Measurements from ENCODE around the gene UBR4. TPM values are rescaled to one million over a fixed set of nuclear protein-coding genes. Genes with fewer than 3 reads are reported as not detected.

The UBR4 gene
- total RNA-seq, 1 donor, result 164 TPM

DNA sequence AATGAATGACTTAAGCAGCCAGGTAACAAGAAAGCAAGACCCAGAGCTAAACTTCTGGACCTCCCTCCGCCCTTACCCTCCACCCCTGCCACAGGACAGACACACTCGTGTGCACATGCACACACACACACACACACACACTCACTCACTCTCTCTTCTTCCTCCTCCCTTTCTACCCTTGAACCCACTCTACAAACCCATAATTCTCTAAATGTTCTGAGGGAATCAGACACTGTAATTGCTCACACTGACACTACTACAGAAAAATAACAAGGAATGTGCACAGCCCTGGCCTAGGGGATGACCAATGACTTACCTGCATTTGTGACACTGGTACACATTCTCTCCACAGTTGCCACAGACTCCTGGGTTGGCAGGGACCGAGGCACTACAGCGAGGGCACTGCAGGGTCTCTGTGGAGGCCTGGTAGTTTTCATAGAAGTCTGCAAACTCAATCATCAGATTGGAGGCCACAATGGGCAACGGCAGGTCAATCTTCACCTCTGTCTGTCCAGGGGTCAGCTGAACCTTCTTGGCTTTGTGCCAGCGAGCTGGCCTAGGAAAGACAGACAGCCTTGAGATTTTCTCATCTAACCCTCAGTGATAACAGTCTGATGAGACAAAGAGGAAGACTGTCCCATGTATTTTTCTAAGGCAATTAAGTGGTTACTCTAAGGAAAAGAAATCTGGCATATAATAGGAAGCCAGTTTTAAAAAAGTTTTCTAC is 94.8 kb downstream of the UBR4 start:
- no peaks in the 10 kb centered on the region for H3K4me1 ChIP-seq (ENCODE audit: insufficient read depth, low read length)
- H3K9me3 ChIP-seq (ENCODE audit: low read depth, low read length), result no peaks in the 10 kb centered on the region
- no peaks in the 10 kb centered on the region for H3K27me3 ChIP-seq (ENCODE audit: insufficient read depth, low read length)
- no peak overlapping the region for H3K4me3 ChIP-seq (ENCODE audit: low read length)

DNA sequence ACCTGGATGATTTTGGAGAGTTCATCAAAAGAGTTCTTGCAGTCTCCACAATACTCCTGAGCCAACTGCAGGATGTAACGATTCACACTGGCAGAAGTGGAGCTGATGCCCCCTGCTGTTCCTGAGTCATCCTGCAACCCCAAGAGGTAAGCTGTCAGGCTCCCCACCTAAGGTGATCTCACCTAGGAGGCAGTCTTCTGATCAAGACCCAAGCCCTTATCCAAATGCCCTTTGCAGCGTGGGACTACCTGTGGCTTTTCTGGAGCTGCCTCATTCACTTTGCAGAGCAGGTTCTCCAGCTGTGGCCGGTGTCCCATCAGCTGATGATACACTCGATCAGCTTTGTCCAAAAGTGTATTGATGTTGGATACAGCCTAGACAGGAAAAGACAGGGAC is 96.4 kb downstream of the UBR4 start:
- Histone ChIP-seq H3K4me3 (ENCODE audit: low read length) (no peak overlapping the region), H3K9me3 (ENCODE audit: low read depth, low read length) (no peaks in the 10 kb centered on the region), H3K4me1 (ENCODE audit: insufficient read depth, low read length) (no peaks in the 10 kb centered on the region), H3K27me3 (ENCODE audit: insufficient read depth, low read length) (no peaks in the 10 kb centered on the region)

DNA sequence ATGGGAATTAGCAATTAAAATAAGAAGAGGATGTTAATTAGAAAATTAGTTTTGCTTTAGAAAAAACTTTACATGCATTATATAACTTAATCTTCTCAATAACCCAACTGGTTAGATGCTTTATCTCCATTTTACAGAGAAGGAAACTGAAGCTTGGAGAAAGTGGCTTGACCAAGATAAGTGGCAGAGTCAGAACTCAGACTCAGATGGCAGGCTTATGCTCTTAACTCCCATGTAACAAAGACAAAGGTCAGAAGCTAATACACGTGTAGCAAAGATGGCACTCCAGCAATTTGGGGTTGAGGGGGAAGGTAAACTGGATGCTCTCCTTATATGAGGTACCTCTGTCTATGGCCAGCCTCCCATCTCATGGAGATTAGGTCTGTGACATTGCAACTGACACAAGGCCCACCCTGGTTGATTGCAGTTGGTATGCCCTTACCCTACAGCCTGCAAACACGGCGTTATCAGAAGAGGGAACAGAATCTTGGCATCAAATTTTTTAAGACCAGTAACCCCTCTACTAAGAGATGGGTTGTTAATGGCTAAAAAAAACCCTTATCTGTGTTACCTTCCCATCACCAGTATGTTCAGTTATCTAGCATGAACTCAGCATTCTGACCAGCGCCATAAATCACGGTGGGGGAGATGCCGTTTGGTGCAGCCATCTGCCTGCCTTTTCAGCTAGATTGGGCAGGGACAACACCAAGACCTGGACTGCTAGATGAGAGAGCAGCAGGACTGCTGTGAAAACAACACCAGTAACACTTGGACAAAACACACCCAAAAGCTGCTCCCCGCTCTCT is 97.0 kb downstream of the UBR4 start:
- H3K27me3 ChIP-seq (ENCODE audit: insufficient read depth, low read length), result no peaks in the 10 kb centered on the region
- H3K9me3 ChIP-seq (ENCODE audit: low read depth, low read length), result no peaks in the 10 kb centered on the region
- H3K4me3 ChIP-seq (ENCODE audit: low read length), result no peak overlapping the region
- no peaks in the 10 kb centered on the region for H3K4me1 ChIP-seq (ENCODE audit: insufficient read depth, low read length)

DNA sequence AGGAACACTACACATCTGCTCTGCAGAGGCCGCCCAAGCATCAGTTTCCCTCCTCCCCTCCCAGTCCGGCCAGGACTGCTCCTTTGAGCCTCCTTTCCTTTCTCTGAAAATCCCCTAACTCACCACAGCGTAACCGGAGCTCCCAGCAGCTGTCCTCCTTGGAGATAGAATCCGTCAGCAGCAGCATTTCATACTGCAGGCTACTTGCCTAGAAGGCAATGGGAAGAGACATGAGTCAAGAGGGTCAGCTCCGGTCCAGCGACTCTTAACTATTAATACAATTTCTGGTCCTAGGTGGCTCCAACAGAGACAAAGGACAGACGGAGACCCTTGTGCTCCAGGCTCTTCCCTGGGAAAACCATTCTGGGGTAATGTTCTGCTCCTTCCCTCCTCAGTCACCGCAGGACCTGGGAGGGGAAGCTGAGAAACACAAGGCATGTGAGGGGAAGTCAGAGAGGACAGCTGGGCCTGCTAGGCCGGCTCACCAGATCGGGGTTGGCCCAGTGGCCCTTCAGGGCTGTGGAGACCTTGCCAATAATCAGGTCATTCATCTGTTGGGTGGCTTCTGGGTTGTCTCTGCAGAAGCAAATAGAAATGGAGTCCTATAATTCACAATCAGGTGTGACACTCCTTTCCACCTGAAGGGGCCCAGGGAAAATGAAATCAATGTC is 99.7 kb downstream of the UBR4 start:
- H3K9me3 ChIP-seq (ENCODE audit: low read depth, low read length), result no peaks in the 10 kb centered on the region
- H3K27me3 ChIP-seq (ENCODE audit: insufficient read depth, low read length), result no peaks in the 10 kb centered on the region
- no peaks in the 10 kb centered on the region for H3K4me1 ChIP-seq (ENCODE audit: insufficient read depth, low read length)
- no peak overlapping the region for H3K4me3 ChIP-seq (ENCODE audit: low read length)

DNA sequence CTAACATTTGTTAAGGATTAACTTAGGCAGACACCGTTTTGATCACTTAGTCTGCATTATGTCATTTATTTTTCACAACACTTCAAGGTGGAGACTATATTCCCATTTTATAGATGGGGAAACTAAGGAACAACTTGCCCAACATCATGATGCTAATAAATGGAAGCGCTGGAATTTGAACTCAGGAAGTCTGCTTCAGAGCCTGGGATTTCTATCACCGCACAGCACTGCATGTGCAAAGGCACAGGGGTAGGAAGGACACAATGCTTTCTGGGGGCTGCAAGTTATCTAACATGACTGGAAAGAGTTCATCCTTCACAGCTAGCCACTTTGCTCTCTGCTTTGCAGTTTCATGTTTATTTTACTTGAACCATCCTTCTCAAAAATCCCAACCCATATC is 100.5 kb downstream of the UBR4 start:
- H3K27me3 ChIP-seq (ENCODE audit: insufficient read depth, low read length), result no peaks in the 10 kb centered on the region
- H3K4me3 ChIP-seq (ENCODE audit: low read length), result no peak overlapping the region
- no peaks in the 10 kb centered on the region for H3K9me3 ChIP-seq (ENCODE audit: low read depth, low read length)
- H3K4me1 ChIP-seq (ENCODE audit: insufficient read depth, low read length), result no peaks in the 10 kb centered on the region

DNA sequence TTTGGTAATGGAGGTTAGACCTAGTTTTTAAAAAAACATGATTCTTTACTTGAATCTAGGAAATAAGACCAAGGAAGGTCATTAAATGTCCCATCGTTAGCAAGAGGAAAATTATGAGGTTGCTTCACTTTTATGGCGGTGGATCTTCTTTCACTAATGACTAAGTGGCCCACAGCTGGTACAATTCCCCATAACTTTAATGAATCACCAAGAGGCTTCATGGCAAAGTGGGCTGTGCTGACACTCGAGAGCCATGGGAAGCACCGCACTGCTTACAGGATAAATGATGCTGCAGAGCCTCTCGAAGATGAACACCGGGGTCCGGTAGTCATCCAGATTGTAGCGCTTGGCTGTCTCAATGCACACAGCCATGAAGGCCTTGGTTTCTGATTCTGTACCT is 108.8 kb downstream of the UBR4 start:
- Histone ChIP-seq H3K27me3 (ENCODE audit: insufficient read depth, low read length) (no peaks in the 10 kb centered on the region), H3K4me1 (ENCODE audit: insufficient read depth, low read length) (no peaks in the 10 kb centered on the region), H3K4me3 (ENCODE audit: low read length) (no peak overlapping the region), H3K9me3 (ENCODE audit: low read depth, low read length) (no peaks in the 10 kb centered on the region)

DNA sequence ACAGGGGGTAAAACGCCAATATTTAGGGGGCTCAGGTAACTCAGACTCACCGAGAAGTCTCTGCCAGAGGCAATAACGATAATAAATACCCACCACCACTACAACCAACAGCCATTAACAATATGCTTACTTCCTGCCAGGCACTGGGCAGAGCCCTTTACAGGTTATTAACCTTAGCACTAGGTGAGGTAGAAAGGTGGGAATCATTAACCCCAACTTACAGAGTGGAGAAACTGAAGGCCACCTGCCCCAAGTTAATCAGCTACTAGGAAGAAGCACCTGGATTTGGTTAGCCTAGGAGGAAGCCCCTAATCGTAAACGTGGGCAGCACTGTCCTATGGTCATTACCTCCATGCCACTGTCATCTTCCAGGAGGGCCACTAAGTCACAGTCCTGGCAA is 110.0 kb downstream of the UBR4 start:
- H3K4me1 ChIP-seq (ENCODE audit: insufficient read depth, low read length), result no peaks in the 10 kb centered on the region
- H3K4me3 ChIP-seq (ENCODE audit: low read length), result no peak overlapping the region
- H3K27me3 ChIP-seq (ENCODE audit: insufficient read depth, low read length), result no peaks in the 10 kb centered on the region
- no peaks in the 10 kb centered on the region for H3K9me3 ChIP-seq (ENCODE audit: low read depth, low read length)

DNA sequence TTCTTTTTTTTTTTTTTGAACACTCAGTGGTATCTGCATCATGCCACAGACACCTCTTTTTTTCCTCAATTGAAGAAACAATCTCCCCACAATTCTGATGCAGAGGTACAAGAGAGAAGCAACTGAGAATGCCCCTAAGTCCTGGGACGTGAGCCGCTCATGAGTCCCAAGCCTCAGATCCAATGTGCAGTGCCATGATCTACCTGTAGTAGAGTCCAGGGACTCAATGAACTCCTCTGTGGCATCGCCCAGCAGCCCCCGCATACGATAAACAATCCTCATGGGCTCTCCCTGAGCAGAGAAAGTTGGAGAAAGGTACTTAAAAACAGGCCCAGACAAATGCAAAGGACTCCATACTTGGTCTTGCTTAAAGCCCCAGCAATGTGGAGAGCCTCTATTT is 113.1 kb downstream of the UBR4 start:
- H3K4me3 ChIP-seq (ENCODE audit: low read length), result no peak overlapping the region
- no peaks in the 10 kb centered on the region for H3K27me3 ChIP-seq (ENCODE audit: insufficient read depth, low read length)
- H3K4me1 ChIP-seq (ENCODE audit: insufficient read depth, low read length), result no peaks in the 10 kb centered on the region
- H3K9me3 ChIP-seq (ENCODE audit: low read depth, low read length), result no peaks in the 10 kb centered on the region

DNA sequence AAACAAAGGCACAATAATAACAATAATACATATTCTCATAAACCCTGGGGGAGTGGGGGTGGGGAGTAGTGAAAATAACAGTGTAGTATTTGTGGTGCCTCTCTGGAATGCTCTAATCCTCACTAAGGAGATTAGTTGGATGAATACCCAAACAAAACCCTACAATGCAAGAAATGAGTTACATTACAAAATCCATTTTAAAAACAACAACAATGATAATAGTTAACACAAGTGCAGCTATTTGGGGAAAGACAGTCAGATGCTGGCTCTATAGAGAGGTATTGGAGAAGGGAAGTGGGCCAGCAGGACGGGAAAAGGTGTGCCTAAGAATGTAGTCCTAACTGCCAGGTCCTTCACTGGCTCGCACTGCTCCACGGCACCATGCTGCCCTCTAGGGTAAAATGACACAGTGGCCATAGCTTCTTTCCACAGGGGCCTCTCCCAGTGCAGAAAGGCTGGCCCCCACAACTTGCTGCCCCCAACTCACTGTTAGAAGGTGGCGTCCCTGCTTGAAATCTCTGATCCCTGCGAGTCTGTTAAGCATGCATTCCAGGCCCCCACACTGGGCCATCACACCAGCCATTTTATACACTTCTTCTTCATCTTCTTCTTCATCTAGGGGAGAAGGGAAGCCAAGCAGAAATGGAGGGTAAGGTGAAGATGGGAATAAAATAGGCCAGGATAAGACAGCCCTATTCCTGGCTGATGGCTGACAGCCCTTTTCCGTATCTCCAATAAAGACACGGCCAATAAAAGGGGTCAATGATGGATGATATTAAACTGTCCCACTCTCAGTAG is 113.8 kb downstream of the UBR4 start:
- Histone ChIP-seq H3K4me1 (ENCODE audit: insufficient read depth, low read length) (no peaks in the 10 kb centered on the region), H3K4me3 (ENCODE audit: low read length) (no peak overlapping the region), H3K27me3 (ENCODE audit: insufficient read depth, low read length) (no peaks in the 10 kb centered on the region), H3K9me3 (ENCODE audit: low read depth, low read length) (no peaks in the 10 kb centered on the region)

DNA sequence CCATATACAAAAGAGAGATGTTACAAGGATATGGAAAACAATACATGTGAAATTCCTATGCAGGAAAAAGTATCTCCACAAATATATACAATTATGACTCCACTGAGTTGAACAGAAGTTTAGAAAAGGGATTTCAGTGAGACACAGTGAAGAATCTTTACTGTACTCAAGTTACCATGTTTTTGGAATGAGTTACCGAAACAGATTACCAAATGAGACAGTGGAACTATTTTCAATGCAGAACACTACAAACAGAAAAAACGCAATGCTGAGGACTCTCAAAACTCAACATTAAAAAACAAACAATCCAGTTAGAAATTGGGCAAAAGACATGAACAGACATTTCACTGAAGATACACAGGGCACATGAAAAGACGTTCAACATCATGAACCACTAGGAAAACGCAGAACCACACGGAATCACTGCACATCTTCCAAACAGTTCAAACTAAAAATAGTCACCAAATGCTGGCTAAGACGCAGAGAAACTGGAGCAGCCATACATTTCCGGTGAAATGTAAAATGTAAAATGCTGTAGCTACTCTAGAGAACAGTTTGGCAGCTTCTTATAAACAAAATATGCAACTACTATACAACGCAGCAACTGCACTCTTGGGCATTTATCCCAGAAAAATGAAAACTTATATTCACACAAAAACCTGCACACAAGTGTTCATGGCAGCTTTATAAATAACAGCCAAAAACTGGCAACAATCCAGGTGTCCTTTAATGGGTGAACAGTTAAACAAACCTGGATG is 118.7 kb downstream of the UBR4 start:
- Histone ChIP-seq H3K27me3 (ENCODE audit: insufficient read depth, low read length) (no peaks in the 10 kb centered on the region), H3K9me3 (ENCODE audit: low read depth, low read length) (no peaks in the 10 kb centered on the region), H3K4me1 (ENCODE audit: insufficient read depth, low read length) (no peaks in the 10 kb centered on the region), H3K4me3 (ENCODE audit: low read length) (no peak overlapping the region)

DNA sequence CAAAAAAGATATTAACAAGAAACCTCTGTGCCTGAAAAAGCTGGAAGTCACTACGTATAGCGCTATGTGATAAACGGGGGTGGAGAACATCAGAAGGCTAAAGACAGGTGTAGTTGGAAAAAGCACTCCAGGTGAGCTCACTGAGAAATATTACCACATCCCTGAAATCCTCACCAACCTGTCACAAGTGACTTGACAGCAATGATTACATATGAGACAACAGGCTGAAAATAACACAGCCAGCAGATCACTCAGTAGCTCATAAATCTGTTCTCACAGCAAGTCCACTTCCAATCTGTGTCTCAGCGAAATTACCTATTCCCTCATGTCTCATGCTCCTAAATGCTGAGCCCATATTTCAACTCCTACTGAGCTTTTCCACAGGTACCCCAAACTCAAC is 120.5 kb downstream of the UBR4 start:
- H3K27me3 ChIP-seq (ENCODE audit: insufficient read depth, low read length), result no peaks in the 10 kb centered on the region
- H3K4me3 ChIP-seq (ENCODE audit: low read length), result no peak overlapping the region
- H3K9me3 ChIP-seq (ENCODE audit: low read depth, low read length), result no peaks in the 10 kb centered on the region
- no peaks in the 10 kb centered on the region for H3K4me1 ChIP-seq (ENCODE audit: insufficient read depth, low read length)

DNA sequence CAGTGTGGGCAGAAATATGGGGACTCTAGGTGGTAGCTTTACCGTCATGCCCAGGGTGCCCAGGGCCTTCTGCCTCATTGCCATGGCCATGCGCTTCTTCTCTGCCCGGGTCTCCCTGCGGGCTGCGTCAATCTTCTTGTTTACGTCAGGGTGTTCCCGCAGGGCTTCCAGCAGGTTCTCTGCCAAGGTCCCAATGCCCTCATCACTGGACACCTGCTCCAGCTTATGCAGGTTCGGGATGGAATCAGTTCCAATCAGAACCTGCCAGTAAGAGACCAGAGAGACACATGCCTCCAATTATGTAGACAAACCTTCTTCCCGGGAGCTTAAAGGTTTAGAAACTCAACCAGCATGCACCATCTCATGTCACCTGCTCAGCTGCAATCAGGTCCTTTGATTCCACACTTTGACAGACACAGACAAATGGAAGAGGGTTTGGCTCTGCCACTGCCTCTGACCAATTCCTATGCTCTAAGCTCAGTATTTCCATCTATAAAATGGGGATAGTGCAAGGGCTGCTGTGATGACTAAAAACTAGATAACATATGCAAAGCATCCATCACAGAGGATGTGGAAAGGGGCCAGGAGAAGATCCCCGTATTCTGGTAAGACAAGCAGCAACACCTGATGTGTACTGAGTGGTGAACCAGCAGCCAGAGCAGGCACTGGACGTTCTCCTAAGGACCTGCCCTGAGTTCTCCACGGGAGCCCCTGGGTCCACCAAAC is 121.2 kb downstream of the UBR4 start:
- H3K9me3 ChIP-seq (ENCODE audit: low read depth, low read length), result no peaks in the 10 kb centered on the region
- H3K27me3 ChIP-seq (ENCODE audit: insufficient read depth, low read length), result no peaks in the 10 kb centered on the region
- H3K4me1 ChIP-seq (ENCODE audit: insufficient read depth, low read length), result no peaks in the 10 kb centered on the region
- H3K4me3 ChIP-seq (ENCODE audit: low read length), result no peak overlapping the region

DNA sequence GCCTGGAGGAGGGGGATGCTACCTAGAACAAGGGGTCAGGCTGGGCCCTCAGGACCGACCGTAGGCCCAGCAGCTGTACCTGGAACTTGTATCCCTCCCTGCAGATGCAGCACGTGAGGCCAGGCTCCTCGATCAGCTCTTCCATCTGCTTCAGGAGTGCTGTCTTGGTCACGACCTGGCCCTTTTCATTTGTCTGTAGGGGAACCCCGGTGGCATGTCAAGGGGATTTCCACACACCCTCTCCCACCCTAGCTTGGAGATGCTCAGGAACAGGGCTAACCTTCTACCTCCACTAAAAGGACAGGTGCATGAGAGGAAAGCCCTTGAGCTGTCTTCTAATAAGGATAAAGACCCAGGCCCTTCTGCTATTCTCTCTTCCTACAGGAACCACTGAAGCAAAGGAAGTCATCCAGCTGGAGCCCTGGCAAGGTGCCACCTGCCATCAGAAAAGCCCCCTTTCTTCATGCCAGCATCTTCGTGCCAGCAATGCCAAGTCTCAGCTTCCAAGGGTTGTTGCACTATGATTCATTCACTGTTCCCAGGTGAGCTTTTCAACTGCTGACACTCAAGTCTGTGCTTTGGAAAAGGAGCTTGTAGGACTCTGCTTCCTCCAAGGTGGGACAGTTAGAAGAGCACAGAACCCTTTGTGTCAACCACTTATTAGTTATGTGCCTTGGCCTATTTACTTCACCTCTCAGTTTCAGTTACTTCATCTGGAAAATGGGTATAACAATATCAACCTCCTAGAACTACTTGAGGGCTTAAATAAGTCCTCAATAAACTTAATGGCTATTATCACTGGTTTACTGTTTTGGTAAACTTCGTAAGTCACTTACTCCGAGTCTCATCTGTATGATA is 122.1 kb downstream of the UBR4 start:
- Histone ChIP-seq H3K9me3 (ENCODE audit: low read depth, low read length) (no peaks in the 10 kb centered on the region), H3K27me3 (ENCODE audit: insufficient read depth, low read length) (no peaks in the 10 kb centered on the region), H3K4me1 (ENCODE audit: insufficient read depth, low read length) (no peaks in the 10 kb centered on the region), H3K4me3 (ENCODE audit: low read length) (no peak overlapping the region)
